ENCODE results near the gene ELL.

GRCh38 chr19:18481505-18482222 is 40.2 kb downstream of the ELL start:
- TF ChIP-seq, protein P1, sequence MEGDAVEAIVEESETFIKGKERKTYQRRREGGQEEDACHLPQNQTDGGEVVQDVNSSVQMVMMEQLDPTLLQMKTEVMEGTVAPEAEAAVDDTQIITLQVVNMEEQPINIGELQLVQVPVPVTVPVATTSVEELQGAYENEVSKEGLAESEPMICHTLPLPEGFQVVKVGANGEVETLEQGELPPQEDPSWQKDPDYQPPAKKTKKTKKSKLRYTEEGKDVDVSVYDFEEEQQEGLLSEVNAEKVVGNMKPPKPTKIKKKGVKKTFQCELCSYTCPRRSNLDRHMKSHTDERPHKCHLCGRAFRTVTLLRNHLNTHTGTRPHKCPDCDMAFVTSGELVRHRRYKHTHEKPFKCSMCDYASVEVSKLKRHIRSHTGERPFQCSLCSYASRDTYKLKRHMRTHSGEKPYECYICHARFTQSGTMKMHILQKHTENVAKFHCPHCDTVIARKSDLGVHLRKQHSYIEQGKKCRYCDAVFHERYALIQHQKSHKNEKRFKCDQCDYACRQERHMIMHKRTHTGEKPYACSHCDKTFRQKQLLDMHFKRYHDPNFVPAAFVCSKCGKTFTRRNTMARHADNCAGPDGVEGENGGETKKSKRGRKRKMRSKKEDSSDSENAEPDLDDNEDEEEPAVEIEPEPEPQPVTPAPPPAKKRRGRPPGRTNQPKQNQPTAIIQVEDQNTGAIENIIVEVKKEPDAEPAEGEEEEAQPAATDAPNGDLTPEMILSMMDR (IDR thresholded peaks at IDR 0.05; ENCODE audit: insufficient read depth, low read depth, low read length) = no peak
- TF ChIP-seq EZH2 (IDR thresholded peaks at IDR 0.05; ENCODE audit: insufficient read depth, low read length) = no peak
